ENCODE data around the gene PDE4D. TPM values are rescaled to one million over a fixed set of nuclear protein-coding genes. Genes with fewer than 3 reads are reported as not detected.
A peak's percentile ranks its signal among the peaks of the same experiment; 100 is the strongest.

PDE4D gene
- polyA plus RNA-seq, 1 donor (not counting 4 experiments of a cell fraction or from before 2014, with no cell fraction given) = 3.6 TPM

DNA sequence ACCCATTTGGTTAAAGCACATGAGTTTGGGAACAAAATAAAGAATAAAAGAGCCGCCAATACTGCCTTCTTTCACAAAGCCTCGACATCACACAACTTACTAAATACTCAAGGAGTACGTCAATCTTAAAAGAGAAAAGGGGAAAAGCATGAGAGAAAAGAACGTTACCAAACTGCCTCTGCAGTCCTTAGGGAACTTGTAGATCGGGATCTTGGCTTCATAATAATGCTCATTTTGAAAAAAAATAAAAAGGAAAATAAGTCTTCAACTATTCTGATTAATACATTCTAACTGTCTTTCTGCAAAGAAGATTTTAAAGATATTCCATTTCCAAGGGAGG lies 618.4 kb downstream of the PDE4D start:
- peak overlapping the region; percentile 27 for H2AFZ ChIP-seq (ENCODE audit: control insufficient read depth, low read length)
- H3K27me3 ChIP-seq (ENCODE audit: control insufficient read depth, extremely low read depth, insufficient read depth, low read length) = no peaks in the 10 kb centered on the region
- dilution Hi-C loops (cut with MboI; ENCODE audit: extremely low pct_ligation_motif_present, low sequenced_read_pairs) = no loop called here
- DNase-seq (ENCODE audit: low read depth, low spot score) (no peak), FAIRE-seq (no peak)
- TF ChIP-seq CTCF (optimal IDR thresholded peaks at IDR 0.05 in 1 of 3, IDR thresholded peaks at IDR 0.05 in 1 of 3, conservative IDR thresholded peaks at IDR 0.05 in 1 of 3; ENCODE audit: extremely low read depth in 1 of 3, insufficient read depth in 2 of 3, low read length in 3 of 3) = no peak
- TF ChIP-seq EZH2 (IDR thresholded peaks at IDR 0.05; ENCODE audit: low read length) = no peak
- peak overlapping the region; percentile 20 to 85 (median 37) for H3K4me3 ChIP-seq (ENCODE audit: control insufficient read depth in 2 of 3, extremely low read depth in 1 of 3, insufficient read depth in 2 of 3, low read depth in 1 of 3, low read length in 3 of 3)
- peak overlapping the region; percentile 70 for H3K4me2 ChIP-seq (ENCODE audit: control insufficient read depth, extremely low read depth, insufficient read depth, low read depth, low read length)
- H3K9ac ChIP-seq (ENCODE audit: control insufficient read depth, extremely low read depth, insufficient read depth, low read length) = peak overlapping the region; percentile 77
- H3K9me3 ChIP-seq (ENCODE audit: control insufficient read depth, low read depth, low read length) = no peaks in the 10 kb centered on the region
- no peaks in the 10 kb centered on the region for H3K79me2 ChIP-seq (ENCODE audit: control insufficient read depth, insufficient read depth, low read length)
- H3K4me1 ChIP-seq (ENCODE audit: control insufficient read depth, extremely low read depth, insufficient read depth, low read length) = peaks cover 11% of the 10 kb centered on the region
- no peaks in the 10 kb centered on the region for H3K9me1 ChIP-seq (ENCODE audit: control insufficient read depth, extremely low read depth, insufficient read depth, low read length)
- no peaks in the 10 kb centered on the region for H4K20me1 ChIP-seq (ENCODE audit: control insufficient read depth, extremely low read depth, insufficient read depth, low read length)
- peak overlapping the region; percentile 74 for H3K27ac ChIP-seq (ENCODE audit: control insufficient read depth, insufficient read depth, low read length)
- no peaks in the 10 kb centered on the region for H3K36me3 ChIP-seq (ENCODE audit: control insufficient read depth in 2 of 2, extremely low read depth in 1 of 2, insufficient read depth in 2 of 2, low read length in 2 of 2)

- H3K4me2 ChIP-seq (ENCODE audit: control insufficient read depth, extremely low read depth, insufficient read depth, low read depth, low read length) = no peak overlapping the region
- DNase-seq (ENCODE audit: low read depth, low spot score) (no peak), FAIRE-seq (no peak)
- no peaks in the 10 kb centered on the region for H3K36me3 ChIP-seq (ENCODE audit: control insufficient read depth in 2 of 2, extremely low read depth in 1 of 2, insufficient read depth in 2 of 2, low read length in 2 of 2)
- H3K79me2 ChIP-seq (ENCODE audit: control insufficient read depth, insufficient read depth, low read length) = no peaks in the 10 kb centered on the region
- H3K27me3 ChIP-seq (ENCODE audit: control insufficient read depth, extremely low read depth, insufficient read depth, low read length) = no peaks in the 10 kb centered on the region
- no peaks in the 10 kb centered on the region for H3K9me1 ChIP-seq (ENCODE audit: control insufficient read depth, extremely low read depth, insufficient read depth, low read length)
- H3K27ac ChIP-seq (ENCODE audit: control insufficient read depth, insufficient read depth, low read length) = no peak overlapping the region
- no peak for TF ChIP-seq EZH2 (IDR thresholded peaks at IDR 0.05; ENCODE audit: low read length)
- no peak for TF ChIP-seq CTCF (optimal IDR thresholded peaks at IDR 0.05 in 1 of 3, IDR thresholded peaks at IDR 0.05 in 1 of 3, conservative IDR thresholded peaks at IDR 0.05 in 1 of 3; ENCODE audit: extremely low read depth in 1 of 3, insufficient read depth in 2 of 3, low read length in 3 of 3)
- dilution Hi-C loops (cut with MboI; ENCODE audit: extremely low pct_ligation_motif_present, low sequenced_read_pairs) = no loop called here
- H3K4me3 ChIP-seq (ENCODE audit: control insufficient read depth in 2 of 3, extremely low read depth in 1 of 3, insufficient read depth in 2 of 3, low read depth in 1 of 3, low read length in 3 of 3) = no peak overlapping the region
- no peaks in the 10 kb centered on the region for H3K9me3 ChIP-seq (ENCODE audit: control insufficient read depth, low read depth, low read length)
- no peak overlapping the region for H2AFZ ChIP-seq (ENCODE audit: control insufficient read depth, low read length)
- H3K9ac ChIP-seq (ENCODE audit: control insufficient read depth, extremely low read depth, insufficient read depth, low read length) = no peak overlapping the region
- H4K20me1 ChIP-seq (ENCODE audit: control insufficient read depth, extremely low read depth, insufficient read depth, low read length) = no peaks in the 10 kb centered on the region
- peaks cover 11% of the 10 kb centered on the region for H3K4me1 ChIP-seq (ENCODE audit: control insufficient read depth, extremely low read depth, insufficient read depth, low read length)
Measured at GRCh38 chr5:59274106-59274636, 619.4 kb downstream of the PDE4D start.
